Measurements from ENCODE around the gene ALKBH7.
"Not testable (repeated sequence)": the region's sequence is repeated elsewhere in the genome, so short reads cannot be mapped to it uniquely, and the experiment has no call there.

ALKBH7 gene, protein sequence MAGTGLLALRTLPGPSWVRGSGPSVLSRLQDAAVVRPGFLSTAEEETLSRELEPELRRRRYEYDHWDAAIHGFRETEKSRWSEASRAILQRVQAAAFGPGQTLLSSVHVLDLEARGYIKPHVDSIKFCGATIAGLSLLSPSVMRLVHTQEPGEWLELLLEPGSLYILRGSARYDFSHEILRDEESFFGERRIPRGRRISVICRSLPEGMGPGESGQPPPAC

DNA sequence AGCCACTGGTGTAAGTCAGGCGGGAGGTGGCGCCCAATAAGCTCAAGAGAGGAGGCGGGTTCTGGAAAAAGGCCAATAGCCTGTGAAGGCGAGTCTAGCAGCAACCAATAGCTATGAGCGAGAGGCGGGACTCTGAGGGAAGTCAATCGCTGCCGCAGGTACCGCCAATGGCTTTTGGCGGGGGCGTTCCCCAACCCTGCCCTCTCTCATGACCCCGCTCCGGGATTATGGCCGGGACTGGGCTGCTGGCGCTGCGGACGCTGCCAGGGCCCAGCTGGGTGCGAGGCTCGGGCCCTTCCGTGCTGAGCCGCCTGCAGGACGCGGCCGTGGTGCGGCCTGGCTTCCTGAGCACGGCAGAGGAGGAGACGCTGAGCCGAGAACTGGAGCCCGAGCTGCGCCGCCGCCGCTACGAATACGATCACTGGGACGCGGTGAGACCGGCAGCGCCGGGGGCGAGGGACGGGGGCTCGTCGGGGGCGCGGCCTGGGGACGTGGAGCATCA is at the start of gene ALKBH7:
TSS of gene ALKBH7 (plus strand) at position 201 of the 502 bp plus-strand sequence. CDS start at position 228, 27 bp downstream.
- H3K27ac ChIP-seq (ENCODE audit: low read length) = peak within 1 kb of the TSS; percentile 78

DNA sequence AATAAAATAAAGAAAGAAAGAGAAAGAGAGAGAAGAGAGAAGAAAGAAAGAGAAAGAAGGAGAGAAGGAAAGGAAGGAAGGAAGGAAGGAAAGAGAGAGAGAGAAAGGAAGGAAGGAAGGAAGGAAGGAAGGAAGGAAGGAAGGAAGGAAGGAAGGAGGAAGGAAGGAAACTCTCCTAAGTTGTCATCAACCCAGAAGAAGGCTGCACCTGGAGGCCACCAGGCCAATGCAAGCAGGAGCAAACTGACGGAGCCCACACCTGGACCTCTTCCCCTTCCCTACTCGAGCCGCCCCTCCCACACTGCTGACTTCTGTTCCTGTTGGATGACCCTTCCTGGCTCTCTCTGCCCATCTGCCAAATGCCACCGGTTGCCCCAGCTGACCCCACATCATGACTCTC is 47.8 kb upstream of the ALKBH7 start:
- H3K27me3 ChIP-seq (ENCODE audit: control insufficient read depth, insufficient read depth, low read length) = no peaks in the 10 kb centered on the region
- H3K27ac ChIP-seq (ENCODE audit: low read length) = no peak overlapping the region
- H3K4me1 ChIP-seq (ENCODE audit: control insufficient read depth, low read depth, low read length) = no peaks in the 10 kb centered on the region
- H3K4me3 ChIP-seq (ENCODE audit: low read length) = no peak overlapping the region
- no peaks in the 10 kb centered on the region for H3K36me3 ChIP-seq (ENCODE audit: control insufficient read depth, low read depth, low read length)
- H3K9me3 ChIP-seq (ENCODE audit: control insufficient read depth, low read depth, low read length) = no peaks in the 10 kb centered on the region
- H3K9ac ChIP-seq (ENCODE audit: low read length) = no peak overlapping the region

More for the DNA sequence above, at the start of gene ALKBH7:
- H3K4me1 ChIP-seq (ENCODE audit: control insufficient read depth, low read depth, low read length) = no peaks in the 10 kb centered on the region
- H3K4me3 ChIP-seq (ENCODE audit: low read length) = peak within 1 kb of the TSS; percentile 90
- no peaks in the 10 kb centered on the region for H3K9me3 ChIP-seq (ENCODE audit: control insufficient read depth, low read depth, low read length)
- H3K36me3 ChIP-seq (ENCODE audit: control insufficient read depth, low read depth, low read length) = peaks cover 9% of the 10 kb centered on the region
- no peaks in the 10 kb centered on the region for H3K27me3 ChIP-seq (ENCODE audit: control insufficient read depth, insufficient read depth, low read length)
- peak within 1 kb of the TSS; percentile 84 for H3K9ac ChIP-seq (ENCODE audit: low read length)

DNA sequence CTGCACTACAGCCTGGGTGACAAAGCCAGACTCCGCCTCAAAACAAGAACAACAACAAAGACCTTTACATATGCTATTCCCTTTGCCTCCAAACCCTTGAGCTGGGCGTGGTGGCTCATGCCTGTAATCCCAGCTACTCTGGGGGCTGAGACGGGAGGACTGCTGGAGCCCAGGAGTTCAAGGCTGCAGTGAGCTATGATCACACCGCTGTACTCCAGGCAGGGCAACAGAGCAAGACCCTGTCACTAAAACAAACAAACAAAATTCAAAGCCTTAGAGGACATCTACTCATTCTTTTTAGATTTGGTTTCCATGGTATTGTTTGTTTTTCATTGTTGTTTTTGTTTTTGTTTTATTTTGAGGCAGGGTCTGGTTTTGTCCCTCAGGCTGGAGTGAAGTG is 47.0 kb upstream of the ALKBH7 start:
- no peaks in the 10 kb centered on the region for H3K9me3 ChIP-seq (ENCODE audit: control insufficient read depth, low read depth, low read length)
- H3K9ac ChIP-seq (ENCODE audit: low read length) = no peak overlapping the region
- no peak overlapping the region for H3K27ac ChIP-seq (ENCODE audit: low read length)
- H3K27me3 ChIP-seq (ENCODE audit: control insufficient read depth, insufficient read depth, low read length) = no peaks in the 10 kb centered on the region
- H3K36me3 ChIP-seq (ENCODE audit: control insufficient read depth, low read depth, low read length) = no peaks in the 10 kb centered on the region
- H3K4me3 ChIP-seq (ENCODE audit: low read length) = no peak overlapping the region
- H3K4me1 ChIP-seq (ENCODE audit: control insufficient read depth, low read depth, low read length) = no peaks in the 10 kb centered on the region

DNA sequence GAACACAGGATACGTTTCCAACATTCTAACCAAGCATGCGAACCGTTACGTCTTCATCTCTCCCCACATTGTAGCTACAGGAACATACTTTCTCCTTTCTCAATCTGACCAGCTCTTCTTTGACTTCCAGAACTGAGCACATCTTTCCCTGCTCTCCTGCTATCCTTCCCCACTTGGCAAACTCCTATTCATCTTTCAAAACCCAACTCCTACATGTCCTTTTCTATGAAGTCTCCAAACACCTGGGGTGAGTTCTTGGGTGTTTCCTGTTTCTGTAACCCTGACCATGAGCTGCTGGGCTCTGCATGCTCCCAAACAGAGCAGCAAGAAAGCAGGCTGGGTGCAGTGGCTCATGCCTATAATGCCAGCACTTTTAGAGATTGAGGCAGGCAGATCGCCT is 45.8 kb upstream of the ALKBH7 start:
- H3K27me3 ChIP-seq (ENCODE audit: control insufficient read depth, insufficient read depth, low read length) = no peaks in the 10 kb centered on the region

DNA sequence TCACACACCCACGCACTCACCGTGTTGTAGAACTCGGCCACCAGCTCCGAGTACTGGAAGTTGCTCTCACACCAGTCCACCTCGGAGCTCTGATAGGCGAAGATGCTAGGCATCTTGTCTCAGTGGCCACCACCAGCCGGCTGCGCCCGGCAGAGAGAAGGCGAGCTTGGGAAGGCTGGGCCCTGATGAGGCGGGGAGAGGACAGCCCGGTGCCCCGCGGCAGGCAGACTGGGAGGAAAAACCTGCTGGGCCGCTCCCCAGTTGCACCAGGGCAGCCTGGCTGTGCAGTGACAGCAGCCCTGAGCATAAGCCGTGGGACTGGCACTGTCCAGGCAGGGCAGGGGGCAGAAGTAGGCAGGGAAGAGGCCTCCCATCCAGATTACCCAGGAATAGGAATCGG is 39.2 kb upstream of the ALKBH7 start, which contains the start of gene ACER1:
TSS of gene ACER1 (minus strand) at position 174 of the 400 bp plus-strand sequence. CDS start at position 113, 61 bp downstream.
- H3K4me3 ChIP-seq (ENCODE audit: low read length) = no peak within 1 kb of the TSS
- no peak within 1 kb of the TSS for H3K9ac ChIP-seq (ENCODE audit: low read length)
- no peaks in the 10 kb centered on the region for H3K27me3 ChIP-seq (ENCODE audit: control insufficient read depth, insufficient read depth, low read length)
- no peaks in the 10 kb centered on the region for H3K4me1 ChIP-seq (ENCODE audit: control insufficient read depth, low read depth, low read length)
- H3K27ac ChIP-seq (ENCODE audit: low read length) = no peak within 1 kb of the TSS
- H3K36me3 ChIP-seq (ENCODE audit: control insufficient read depth, low read depth, low read length) = no peaks in the 10 kb centered on the region
- H3K9me3 ChIP-seq (ENCODE audit: control insufficient read depth, low read depth, low read length) = no peaks in the 10 kb centered on the region

More for the DNA sequence above, 45.8 kb upstream of the ALKBH7 start:
- no peak overlapping the region for H3K27ac ChIP-seq (ENCODE audit: low read length)
- H3K4me3 ChIP-seq (ENCODE audit: low read length) = no peak overlapping the region
- H3K9me3 ChIP-seq (ENCODE audit: control insufficient read depth, low read depth, low read length) = no peaks in the 10 kb centered on the region
- H3K36me3 ChIP-seq (ENCODE audit: control insufficient read depth, low read depth, low read length) = no peaks in the 10 kb centered on the region
- no peak overlapping the region for H3K9ac ChIP-seq (ENCODE audit: low read length)
- H3K4me1 ChIP-seq (ENCODE audit: control insufficient read depth, low read depth, low read length) = no peaks in the 10 kb centered on the region

DNA sequence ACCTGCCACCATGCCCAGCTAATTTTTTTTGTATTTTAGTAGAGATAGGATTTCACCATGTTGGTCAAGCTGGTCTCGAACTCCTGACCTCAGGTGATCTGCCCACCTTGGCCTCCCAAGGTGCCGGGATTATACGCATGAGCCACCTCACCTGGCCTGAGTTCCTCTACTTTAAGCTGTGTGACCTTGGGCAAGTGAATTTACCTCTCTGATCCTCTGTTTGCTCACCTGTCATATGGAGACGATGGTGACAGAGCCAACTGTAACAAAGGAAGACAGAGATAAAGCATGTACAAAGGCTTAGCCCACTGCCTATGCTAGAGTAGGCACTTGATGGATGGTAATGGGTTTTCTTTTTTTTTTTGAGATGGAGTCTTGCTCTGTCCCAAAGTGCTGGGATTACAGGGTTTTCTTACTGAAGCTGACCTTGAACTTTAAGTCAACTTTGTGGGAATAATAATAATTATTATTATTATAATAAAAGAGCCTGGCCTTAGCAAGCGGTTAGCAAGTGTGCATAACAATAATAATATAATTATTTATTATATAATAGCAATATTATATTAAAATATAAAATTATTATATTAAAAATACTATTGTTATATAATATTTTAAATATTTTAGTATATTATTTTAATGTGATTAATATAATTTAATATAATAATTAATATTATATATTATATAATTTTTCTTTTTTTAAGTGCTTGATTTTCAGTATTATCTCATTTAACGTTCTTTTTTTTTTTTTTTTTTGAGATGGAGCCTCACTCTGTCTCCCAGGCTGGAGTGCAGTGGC is 37.9 kb upstream of the ALKBH7 start:
- Histone ChIP-seq H3K4me3 (ENCODE audit: low read length) (no peak overlapping the region), H3K36me3 (ENCODE audit: control insufficient read depth, low read depth, low read length) (no peaks in the 10 kb centered on the region), H3K27me3 (ENCODE audit: control insufficient read depth, insufficient read depth, low read length) (no peaks in the 10 kb centered on the region), H3K27ac (ENCODE audit: low read length) (no peak overlapping the region), H3K4me1 (ENCODE audit: control insufficient read depth, low read depth, low read length) (no peaks in the 10 kb centered on the region), H3K9ac (ENCODE audit: low read length) (no peak overlapping the region), H3K9me3 (ENCODE audit: control insufficient read depth, low read depth, low read length) (no peaks in the 10 kb centered on the region)

DNA sequence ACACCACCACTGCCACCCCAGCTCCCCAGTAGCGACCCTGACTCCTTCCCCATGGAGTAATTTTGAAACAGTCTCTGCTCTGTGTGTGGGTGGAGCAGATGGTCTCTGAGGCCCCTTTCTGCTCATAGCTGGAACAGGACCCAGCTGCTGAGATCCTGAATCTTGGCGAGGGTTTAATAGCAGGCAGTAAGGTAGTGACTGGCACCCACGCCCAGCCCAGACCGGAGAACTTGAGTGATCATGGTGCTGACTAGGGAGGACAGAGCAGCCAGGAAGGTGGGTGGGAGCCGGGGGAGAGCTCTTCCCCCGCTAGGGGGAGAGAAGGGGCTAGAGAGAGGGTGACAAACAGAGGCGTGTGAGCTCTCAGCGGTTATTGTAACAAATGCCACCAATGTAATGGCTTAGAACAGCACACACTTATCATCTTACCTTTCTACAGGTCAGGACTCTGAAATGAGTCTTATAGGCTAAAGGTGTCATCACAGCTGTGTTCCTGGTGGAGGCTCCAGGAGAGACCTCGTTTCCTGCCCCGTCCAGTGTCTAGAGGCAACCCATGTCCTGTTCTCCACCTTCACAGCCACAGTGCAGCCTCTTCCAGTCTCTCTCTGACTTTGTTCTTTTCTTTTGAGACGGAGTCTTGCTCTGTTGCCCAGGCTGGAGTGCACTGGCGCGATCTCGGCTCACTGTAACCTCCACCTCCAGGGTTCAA is 31.9 kb upstream of the ALKBH7 start:
- no peaks in the 10 kb centered on the region for H3K4me1 ChIP-seq (ENCODE audit: control insufficient read depth, low read depth, low read length)
- H3K4me3 ChIP-seq (ENCODE audit: low read length) = no peak overlapping the region
- no peak overlapping the region for H3K27ac ChIP-seq (ENCODE audit: low read length)
- no peaks in the 10 kb centered on the region for H3K27me3 ChIP-seq (ENCODE audit: control insufficient read depth, insufficient read depth, low read length)
- no peaks in the 10 kb centered on the region for H3K36me3 ChIP-seq (ENCODE audit: control insufficient read depth, low read depth, low read length)
- H3K9me3 ChIP-seq (ENCODE audit: control insufficient read depth, low read depth, low read length) = no peaks in the 10 kb centered on the region
- no peak overlapping the region for H3K9ac ChIP-seq (ENCODE audit: low read length)

DNA sequence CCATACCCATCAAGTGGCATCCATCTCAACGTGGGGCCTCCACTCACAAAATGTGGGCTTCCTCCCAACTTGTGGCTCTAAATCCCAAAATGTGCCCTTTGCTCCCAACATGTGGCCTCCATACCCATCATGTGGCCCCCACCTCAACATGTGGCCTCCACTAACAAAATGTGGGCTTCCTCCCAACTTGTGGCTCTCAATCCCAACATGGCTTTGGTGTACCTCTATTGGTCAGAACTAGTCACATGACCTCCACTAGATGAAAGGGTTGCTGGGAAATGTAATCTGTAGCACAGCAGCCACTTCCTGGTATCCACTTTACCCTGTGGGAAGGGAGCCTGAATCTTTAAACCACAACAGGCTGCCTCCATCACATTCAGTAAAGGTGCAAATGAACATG is 29.1 kb upstream of the ALKBH7 start:
- Histone ChIP-seq H3K9ac (ENCODE audit: low read length) (no peak overlapping the region), H3K27ac (ENCODE audit: low read length) (no peak overlapping the region), H3K4me1 (ENCODE audit: control insufficient read depth, low read depth, low read length) (no peaks in the 10 kb centered on the region), H3K36me3 (ENCODE audit: control insufficient read depth, low read depth, low read length) (no peaks in the 10 kb centered on the region), H3K4me3 (ENCODE audit: low read length) (no peak overlapping the region), H3K27me3 (ENCODE audit: control insufficient read depth, insufficient read depth, low read length) (no peaks in the 10 kb centered on the region), H3K9me3 (ENCODE audit: control insufficient read depth, low read depth, low read length) (no peaks in the 10 kb centered on the region)

DNA sequence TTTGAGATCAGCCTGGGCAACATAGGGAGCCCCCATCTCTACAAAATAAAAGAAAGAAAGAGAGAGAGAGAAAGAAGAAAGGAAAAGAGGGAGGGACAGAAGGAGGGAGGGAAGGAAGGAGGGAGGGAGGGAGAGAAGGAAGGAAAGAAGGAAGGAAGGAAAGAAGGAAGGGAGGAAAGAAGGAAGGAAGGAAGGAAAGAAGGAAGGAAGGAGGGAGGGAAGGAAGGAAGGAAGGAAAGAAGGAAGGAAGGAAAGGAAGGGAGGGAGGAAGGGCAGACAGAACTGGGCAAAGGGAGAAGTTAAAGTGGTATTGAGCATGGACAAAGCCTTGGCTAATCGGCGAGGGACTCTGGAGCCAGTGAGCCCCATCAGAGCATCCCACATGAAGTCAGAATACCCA is 23.3 kb upstream of the ALKBH7 start:
- not testable (repeated sequence) for H3K36me3 ChIP-seq (ENCODE audit: control insufficient read depth, low read depth, low read length); H3K4me1 ChIP-seq (ENCODE audit: control insufficient read depth, low read depth, low read length); H3K27ac ChIP-seq (ENCODE audit: low read length)

DNA sequence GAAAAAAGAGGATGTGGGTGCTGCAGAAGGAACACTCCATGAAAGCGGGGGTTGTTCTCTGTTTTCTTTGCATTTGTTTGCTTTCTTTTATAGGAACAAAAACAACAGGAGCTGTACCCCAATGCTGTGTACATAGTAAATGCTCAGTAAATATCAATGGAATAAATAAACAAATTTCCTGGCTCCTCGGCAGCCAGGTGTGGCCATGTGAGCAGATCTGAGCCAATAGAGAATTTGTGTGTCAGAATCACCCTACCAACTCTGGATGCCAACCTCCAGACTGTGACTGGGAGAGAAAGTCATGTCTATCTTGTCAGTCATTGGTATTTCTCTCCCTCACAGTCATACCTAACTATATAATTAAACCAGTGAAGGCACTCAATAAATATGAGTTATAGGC is 21.9 kb upstream of the ALKBH7 start:
- H3K4me1 ChIP-seq (ENCODE audit: control insufficient read depth, low read depth, low read length) = no peaks in the 10 kb centered on the region
- no peak overlapping the region for H3K27ac ChIP-seq (ENCODE audit: low read length)
- no peak overlapping the region for H3K9ac ChIP-seq (ENCODE audit: low read length)
- no peaks in the 10 kb centered on the region for H3K36me3 ChIP-seq (ENCODE audit: control insufficient read depth, low read depth, low read length)
- H3K4me3 ChIP-seq (ENCODE audit: low read length) = no peak overlapping the region
- no peaks in the 10 kb centered on the region for H3K27me3 ChIP-seq (ENCODE audit: control insufficient read depth, insufficient read depth, low read length)
- H3K9me3 ChIP-seq (ENCODE audit: control insufficient read depth, low read depth, low read length) = no peaks in the 10 kb centered on the region

More for the DNA sequence above, 23.3 kb upstream of the ALKBH7 start:
- not testable (repeated sequence) for H3K4me3 ChIP-seq (ENCODE audit: low read length); H3K9me3 ChIP-seq (ENCODE audit: control insufficient read depth, low read depth, low read length); H3K9ac ChIP-seq (ENCODE audit: low read length); H3K27me3 ChIP-seq (ENCODE audit: control insufficient read depth, insufficient read depth, low read length)

DNA sequence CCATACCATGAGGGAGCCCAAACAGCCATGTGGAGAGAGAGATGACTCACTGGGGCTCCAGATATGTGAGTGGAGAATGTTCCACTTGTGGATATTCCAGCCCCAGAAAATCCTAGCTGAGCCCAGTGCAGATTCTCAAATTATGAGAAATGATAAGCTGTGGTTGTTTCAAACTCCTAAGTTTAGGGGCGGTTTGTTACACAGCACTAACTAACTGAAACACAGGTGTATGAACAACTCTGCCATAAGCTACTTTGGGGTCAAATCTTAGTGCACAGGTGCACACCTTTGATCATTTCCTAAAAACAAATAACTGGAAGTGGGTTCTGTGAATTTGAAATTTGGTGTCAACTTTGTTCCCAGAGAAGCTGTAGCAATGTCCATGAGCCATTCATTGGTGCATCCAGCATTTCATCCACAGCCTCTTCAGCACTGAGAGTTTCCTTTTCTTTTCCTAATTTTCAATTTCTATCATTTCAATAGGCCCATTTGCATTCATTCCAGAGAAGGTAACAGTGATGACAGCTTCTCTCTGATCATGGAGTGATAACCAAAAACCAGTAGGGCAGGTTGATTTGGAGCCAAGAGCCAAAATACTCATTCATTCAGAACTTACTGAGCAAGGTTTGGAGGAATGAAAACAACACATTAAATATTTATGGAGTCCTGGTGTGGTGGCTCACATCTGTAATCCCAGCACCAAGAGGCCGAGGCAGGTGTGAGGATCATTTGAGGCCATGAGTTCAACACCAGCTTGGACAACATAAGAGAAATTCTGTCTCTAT is 20.0 kb upstream of the ALKBH7 start:
- H3K27me3 ChIP-seq (ENCODE audit: control insufficient read depth, insufficient read depth, low read length) = no peaks in the 10 kb centered on the region
- H3K9me3 ChIP-seq (ENCODE audit: control insufficient read depth, low read depth, low read length) = no peaks in the 10 kb centered on the region
- no peak overlapping the region for H3K9ac ChIP-seq (ENCODE audit: low read length)
- H3K27ac ChIP-seq (ENCODE audit: low read length) = no peak overlapping the region
- H3K4me3 ChIP-seq (ENCODE audit: low read length) = no peak overlapping the region
- no peaks in the 10 kb centered on the region for H3K36me3 ChIP-seq (ENCODE audit: control insufficient read depth, low read depth, low read length)
- no peaks in the 10 kb centered on the region for H3K4me1 ChIP-seq (ENCODE audit: control insufficient read depth, low read depth, low read length)
